Right hindlimb (tissue), 1 donor: ENCODE measurements around the gene MORC4.
"Not testable (repeated sequence)": the region's sequence is repeated elsewhere in the genome, so short reads cannot be mapped to it uniquely, and the experiment has no call there.

Source experiments
- DNase-seq: peaks from one replicate; pipeline ENCODE4 v3.0.0-alpha.2; 2018

The MORC4 gene

DNA sequence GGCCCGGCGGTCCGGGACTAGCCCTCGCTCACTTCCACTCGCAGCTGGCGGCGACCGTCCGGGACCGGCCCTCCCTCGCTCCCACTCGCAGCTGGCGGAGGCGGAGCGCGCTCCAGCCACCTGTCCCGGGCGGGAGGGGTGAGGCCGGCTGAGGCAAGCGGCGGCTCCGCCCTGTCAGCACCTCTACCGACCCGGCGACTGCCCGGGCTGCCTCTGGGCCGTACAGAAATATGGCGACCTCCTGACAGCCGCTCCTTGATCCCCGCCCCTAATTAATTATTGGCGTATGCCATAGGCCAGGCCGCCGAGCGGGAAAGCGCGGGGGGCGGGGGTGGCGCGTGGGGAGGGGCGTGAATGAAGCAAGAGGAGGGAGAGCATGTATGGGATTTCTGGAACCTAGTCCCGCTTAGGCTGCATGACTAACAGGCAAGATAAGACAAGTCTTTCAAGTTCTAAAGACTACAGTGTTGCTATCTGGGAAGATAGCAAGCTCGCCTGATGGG lies at the start of gene MORC4:
Gene MORC4 (minus strand): TSS at position 200 of the 503 bp plus-strand sequence. CDS start 243 bp downstream, outside the sequence.
- peak; percentile 91 for DNase-seq

DNA sequence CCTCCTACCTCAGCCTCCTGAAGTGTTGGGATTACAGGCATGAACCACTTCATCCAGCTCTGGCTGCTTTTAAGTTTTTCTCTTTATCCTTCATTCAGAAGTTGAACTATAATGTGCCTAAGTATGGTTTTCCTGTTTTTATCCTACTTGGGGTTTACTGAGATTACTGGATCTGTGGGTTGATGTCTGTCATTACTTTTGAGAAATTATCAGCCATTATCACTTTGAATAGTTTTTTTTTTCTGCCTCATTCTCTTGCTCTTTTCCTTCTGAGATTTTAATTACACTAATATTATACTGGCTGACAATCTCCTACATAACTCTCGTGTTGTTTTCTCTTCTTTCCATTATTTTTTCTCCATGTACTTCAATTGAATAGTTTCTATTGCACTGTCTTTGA lies 47.6 kb upstream of the MORC4 start:
- DNase-seq = no peak

DNA sequence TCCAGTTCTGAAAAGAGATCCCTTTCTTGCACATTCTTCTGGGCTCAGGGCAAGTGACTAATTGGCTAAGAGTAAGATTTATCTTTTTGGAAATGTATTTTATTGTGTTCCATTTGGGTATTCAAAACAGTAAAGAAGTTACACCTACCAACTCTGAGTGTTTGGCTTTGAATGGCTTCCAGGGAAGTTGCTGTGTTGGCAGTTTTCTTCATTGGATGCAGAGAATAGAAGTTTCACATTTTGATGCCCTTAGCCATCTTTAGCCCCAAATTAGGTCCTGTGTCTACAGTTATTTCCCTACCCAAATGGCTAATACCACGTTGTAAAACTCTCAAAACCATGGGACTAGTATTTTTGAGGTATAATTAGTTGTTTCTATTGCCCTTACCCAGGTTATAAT lies 29.7 kb upstream of the MORC4 start:
- DNase-seq = no peak

- DNase-seq = no peak
Measured at GRCh38 chrX:107025545-107025944, 25.5 kb upstream of the MORC4 start.

DNA sequence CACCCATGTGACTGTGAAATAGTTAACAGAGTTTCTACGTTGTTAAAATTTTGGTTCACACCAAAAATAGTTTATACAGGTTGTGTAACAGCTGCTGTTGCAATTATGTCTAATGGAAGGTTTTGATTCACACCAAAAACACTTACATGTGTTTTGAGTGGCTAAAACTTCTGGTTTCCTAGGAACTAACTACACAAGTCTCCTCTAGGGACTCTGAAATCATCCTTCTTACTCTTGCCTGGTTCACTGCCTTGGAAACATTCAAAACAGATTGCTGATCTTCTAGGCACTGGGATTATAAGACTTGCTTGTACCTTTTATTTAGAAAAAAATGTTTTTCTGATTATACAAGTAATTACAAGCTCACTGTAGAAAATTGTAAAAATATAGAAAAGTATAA lies 14.9 kb upstream of the MORC4 start:
- no peak for DNase-seq

DNA sequence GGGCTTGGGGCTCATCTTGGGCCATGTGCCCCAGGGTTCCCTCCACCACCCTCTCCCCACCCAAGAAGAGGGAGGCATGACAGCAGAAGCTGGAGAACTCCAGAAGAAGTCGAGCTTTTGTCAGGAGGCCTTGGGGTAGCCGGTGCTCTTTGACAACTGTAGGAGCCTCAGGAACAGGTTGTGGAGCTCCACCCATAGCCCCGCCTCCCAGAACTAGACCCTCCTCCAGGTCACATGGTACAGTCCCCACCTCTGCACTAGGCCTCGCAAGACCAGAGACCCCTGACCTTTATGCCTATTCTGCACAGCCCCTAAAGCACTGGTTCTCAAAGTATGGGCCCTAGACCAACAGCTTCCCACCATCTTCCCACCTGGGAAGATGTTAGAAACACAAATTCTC lies 8.0 kb upstream of the MORC4 start:
- no peak for DNase-seq

GRCh38 chrX:106999002-106999975 lies 723 bp downstream of the MORC4 start:
- peak; percentile 69 for DNase-seq

GRCh38 chrX:106997611-106998010 lies 2.4 kb downstream of the MORC4 start:
- no peak for DNase-seq

GRCh38 chrX:106995678-106996077 lies 4.3 kb downstream of the MORC4 start:
- DNase-seq = no peak

DNA sequence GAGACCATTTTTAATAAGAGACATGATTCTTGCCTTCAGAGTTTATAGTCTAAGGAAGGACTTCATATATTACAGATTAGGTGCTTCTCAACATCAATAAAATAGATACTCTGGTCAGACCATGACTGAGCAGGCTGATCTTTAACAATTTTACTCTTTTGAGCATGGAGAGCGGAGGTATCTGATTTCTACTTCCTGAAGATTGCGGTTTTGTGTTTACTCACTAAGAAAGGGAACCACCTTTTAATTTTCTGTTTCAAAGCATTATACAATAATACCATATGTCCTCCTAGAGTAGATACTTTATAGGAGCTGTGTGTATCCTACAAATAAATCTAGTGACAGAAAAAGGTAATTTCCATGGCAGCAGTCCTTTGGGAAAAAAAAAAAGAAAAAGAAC lies 12.5 kb downstream of the MORC4 start:
- DNase-seq = no peak

- no peak for DNase-seq
Measured at GRCh38 chrX:106980952-106981626, 18.9 kb downstream of the MORC4 start.

DNA sequence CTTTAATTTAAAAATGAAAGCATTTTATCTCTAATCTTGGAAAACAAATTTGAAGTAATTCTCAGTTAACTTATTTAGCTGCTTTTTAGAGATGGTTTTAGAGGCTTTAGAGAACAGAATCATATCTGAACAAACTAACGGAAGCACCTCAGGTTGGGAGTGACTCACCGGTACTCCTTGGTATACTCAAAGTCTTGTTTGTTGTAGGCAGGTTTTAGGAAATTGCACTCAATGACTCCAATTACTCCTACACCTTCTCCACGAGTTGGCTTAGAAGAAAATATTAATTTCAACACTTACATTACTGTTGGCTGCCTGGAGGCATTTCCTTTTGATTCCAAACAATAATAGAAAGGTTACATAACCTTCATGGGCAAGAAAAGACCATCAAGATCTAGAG lies 23.6 kb downstream of the MORC4 start:
- no peak for DNase-seq

GRCh38 chrX:106973433-106974149 lies 26.4 kb downstream of the MORC4 start:
- no peak for DNase-seq

DNA sequence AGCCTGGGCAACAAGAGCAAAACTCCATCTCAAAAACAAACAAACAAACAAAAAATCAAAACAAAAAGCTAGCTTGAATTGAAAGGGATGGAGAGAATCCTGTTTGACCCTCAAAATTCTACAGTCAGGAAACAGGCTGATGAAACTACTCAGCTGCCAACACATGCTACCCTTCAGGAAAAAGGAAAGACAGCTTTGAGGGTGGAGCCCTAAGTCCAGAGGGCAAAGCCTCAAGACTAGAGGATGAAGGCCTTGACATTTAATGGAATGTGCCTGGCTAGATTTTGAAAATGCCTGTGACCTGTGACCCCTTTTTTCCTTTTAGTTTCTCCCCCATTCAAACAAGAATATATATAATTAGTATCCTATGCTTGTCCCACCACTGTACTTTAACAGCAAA lies 27.1 kb downstream of the MORC4 start:
- DNase-seq = no peak

DNA sequence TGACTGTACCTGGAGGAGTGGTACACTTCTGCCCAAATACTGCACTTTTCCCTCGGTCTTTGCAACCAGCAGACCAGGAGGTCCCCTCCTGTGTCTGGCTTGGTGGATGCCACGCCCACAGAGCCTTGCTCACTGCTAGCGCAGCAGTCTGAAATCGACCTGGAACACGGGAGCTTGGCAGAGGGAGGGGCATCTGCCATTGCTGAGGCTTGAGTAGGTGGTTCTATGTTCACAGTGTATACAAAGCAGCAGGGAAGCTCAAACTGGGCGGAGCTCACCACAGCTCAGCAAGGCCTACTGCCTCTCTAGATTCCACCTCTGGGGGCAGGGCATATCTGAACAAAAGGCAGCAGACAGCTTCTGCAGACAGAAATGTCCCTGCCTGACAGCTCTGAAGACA lies 33.5 kb downstream of the MORC4 start:
- DNase-seq = not testable (repeated sequence)

GRCh38 chrX:106964290-106964689 lies 35.7 kb downstream of the MORC4 start:
- no peak for DNase-seq

DNA sequence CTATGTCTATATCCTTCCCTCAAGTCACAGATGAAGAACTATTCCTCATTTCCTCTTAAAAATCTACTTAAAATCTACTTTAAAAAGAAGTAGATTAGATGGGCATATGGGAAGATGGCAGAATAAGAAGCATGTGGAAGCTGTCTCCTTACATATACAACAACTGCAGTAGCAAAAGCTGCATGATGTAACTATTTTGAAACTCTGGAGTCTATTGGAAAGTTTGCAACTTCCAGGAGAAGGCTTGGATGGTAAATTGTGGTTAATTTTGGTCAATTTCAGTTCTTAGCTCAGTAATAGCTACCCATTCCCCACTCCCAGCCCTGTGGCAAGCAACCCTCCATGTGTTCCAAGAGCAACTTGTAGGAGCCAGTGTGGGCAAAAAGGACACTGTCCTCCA lies 36.9 kb downstream of the MORC4 start:
- DNase-seq = no peak

DNA sequence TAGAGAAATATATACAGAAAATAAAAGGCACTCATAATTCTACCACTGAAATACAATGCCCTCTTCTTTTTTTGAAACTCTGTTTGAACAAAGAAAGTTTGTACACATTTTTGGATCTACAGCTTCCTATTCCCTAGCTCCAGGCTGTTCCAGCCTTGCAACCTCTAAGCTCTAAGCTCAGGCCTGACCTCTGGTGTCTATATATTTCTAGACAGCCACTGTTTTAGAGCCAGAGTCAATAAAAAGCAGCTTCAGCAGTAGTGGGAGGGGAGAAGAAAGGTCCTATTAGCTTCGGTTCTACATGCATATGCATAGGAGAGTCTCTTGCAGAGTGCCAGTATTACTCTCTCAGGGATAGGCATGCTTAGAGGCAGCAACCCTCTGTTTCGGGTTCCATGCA lies 40.1 kb downstream of the MORC4 start:
- no peak for DNase-seq

- DNase-seq = no peak
Measured at GRCh38 chrX:106957856-106958255, 42.2 kb downstream of the MORC4 start.

- no peak for DNase-seq
Measured at GRCh38 chrX:106955004-106955772, 44.8 kb downstream of the MORC4 start.

DNA sequence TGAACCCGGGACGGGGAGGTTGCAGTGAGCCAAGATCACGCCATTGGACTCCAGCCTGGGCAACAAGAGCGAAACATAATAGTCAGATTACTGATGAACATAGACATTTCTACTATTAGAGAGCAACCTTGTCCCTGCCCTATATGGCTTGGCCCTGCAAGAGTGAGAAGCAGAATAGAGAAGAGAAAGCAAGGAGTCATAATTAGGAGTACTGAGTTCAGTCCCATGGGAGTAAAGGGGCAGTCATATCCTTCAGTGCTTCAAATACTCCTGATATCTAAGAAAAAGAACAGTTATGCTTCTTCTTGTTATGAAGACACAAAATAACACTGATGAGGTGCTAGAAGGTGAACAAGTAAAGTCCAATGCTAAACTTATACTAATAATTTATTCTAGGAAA lies 46.0 kb downstream of the MORC4 start:
- no peak for DNase-seq

GRCh38 chrX:106952988-106953387 lies 47.0 kb downstream of the MORC4 start:
- DNase-seq = no peak
